Prostate gland (tissue), 2 donors: ENCODE data around the gene RNF113B. TPM values are rescaled to one million over a fixed set of nuclear protein-coding genes. Genes with fewer than 3 reads are reported as not detected.

Source experiments
- DNase-seq: peaks from one replicate; pipeline ENCODE4 v3.0.0-alpha.2; 2019; ENCODE audit warnings: low spot score
- H3K27ac ChIP-seq, 2 donors: fragments of 200-600 bp; sonication (generic); 2 replicates each; pipeline ENCODE4 v1.5.1; 2017 to 2019
- H3K27me3 ChIP-seq: fragments of 200-600 bp; sonication (generic); replicated peaks from 2 replicates; pipeline ENCODE4 v1.5.1; 2019; ENCODE audit not compliant: insufficient read depth
- H3K36me3 ChIP-seq, 2 donors: fragments of 200-600 bp; sonication (generic); 1 replicate in 1 of 2; 2 replicates in 1 of 2; pipeline versions ENCODE4 v1.5.1 to v1.8.1; 2017 to 2019
- H3K4me1 ChIP-seq: fragments of 200-600 bp; sonication (generic); replicated peaks from 2 replicates; pipeline ENCODE4 v1.5.1; 2019
- H3K4me3 ChIP-seq, 2 donors: fragments of 200-600 bp; sonication (generic); 2 replicates each; pipeline ENCODE4 v1.5.1; 2017 to 2019
- H3K9me3 ChIP-seq: fragments of 200-600 bp; sonication (generic); 2 replicates; pipeline ENCODE4 v1.5.1; 2017
- POLR2A ChIP-seq: fragments of 450-650 bp; IDR thresholded peaks from one replicate; pipeline ENCODE4 v1.6.1; 2016; ENCODE audit warnings: antibody characterized with exemption, mild to moderate bottlenecking
- POLR2AphosphoS5 ChIP-seq: sonication (generic); formaldehyde crosslinking; IDR thresholded peaks from one replicate; pipeline ENCODE4 v1.6.1; 2017; ENCODE audit warnings: antibody characterized with exemption
- WGBS: methylation state at CpG from one replicate; pipeline ENCODE4 v1.1.5; 2018; 5-methylcytosine and 5-hydroxymethylcytosine counted together
- intact Hi-C: fragments of 100-400 bp; cut with DNase I; formaldehyde crosslinking; loops from one replicate; pipeline ENCODE4 v1.14.2; 2022
- microRNA-seq: library from miRNA; unstranded; fragments of <30 nt; microRNA quantifications from one replicate; pipeline ENCODE4, GENCODE V29; 2016
- small RNA-seq, 2 donors: library from RNA; depleted of rRNA; stranded (forward); fragments of <200 nt; gene quantifications; one replicate each; pipeline ENCODE3, GENCODE V24; 2016
- total RNA-seq, 2 donors: library from RNA; depleted of rRNA; stranded (reverse); fragments of >200 nt; gene quantifications; one replicate each; pipeline ENCODE4 v1.1.0, GENCODE V29; 2016
- TF ChIP-seq, protein P1 (sequence below), 4 experiments: fragments of 200-600 bp in 2 of 4; fragments of 450-650 bp in 2 of 4; sonication (generic) in 2 of 4; IDR thresholded peaks; 1 replicate in 3 of 4; 2 replicates in 1 of 4; pipeline ENCODE4 v1.5.1; 2016 to 2019; ENCODE audit warnings: antibody characterized with exemption in 4 of 4, mild to moderate bottlenecking in 2 of 4, moderate library complexity in 2 of 4

The RNF113B gene
- total RNA-seq, 2 donors from 2014 or later, result 11.2 TPM; not detected in 1

- Histone ChIP-seq H3K27me3 (no peaks in the 10 kb centered on the region), H3K4me1 (no peaks in the 10 kb centered on the region), H3K36me3 (no peaks in the 10 kb centered on the region), H3K9me3 (no peaks in the 10 kb centered on the region), H3K27ac (no peak overlapping the region), H3K4me3 (no peak overlapping the region)
- WGBS, result 88% methylated on average over 5 of the region's 5 CpGs
- TF ChIP-seq, protein P1, sequence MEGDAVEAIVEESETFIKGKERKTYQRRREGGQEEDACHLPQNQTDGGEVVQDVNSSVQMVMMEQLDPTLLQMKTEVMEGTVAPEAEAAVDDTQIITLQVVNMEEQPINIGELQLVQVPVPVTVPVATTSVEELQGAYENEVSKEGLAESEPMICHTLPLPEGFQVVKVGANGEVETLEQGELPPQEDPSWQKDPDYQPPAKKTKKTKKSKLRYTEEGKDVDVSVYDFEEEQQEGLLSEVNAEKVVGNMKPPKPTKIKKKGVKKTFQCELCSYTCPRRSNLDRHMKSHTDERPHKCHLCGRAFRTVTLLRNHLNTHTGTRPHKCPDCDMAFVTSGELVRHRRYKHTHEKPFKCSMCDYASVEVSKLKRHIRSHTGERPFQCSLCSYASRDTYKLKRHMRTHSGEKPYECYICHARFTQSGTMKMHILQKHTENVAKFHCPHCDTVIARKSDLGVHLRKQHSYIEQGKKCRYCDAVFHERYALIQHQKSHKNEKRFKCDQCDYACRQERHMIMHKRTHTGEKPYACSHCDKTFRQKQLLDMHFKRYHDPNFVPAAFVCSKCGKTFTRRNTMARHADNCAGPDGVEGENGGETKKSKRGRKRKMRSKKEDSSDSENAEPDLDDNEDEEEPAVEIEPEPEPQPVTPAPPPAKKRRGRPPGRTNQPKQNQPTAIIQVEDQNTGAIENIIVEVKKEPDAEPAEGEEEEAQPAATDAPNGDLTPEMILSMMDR (IDR thresholded peaks at IDR 0.05), result no peak
- TF ChIP-seq POLR2AphosphoS5, result no peak
- TF ChIP-seq POLR2A, result no peak
- intact Hi-C loops, result no loop called here
- DNase-seq, result no peak
Measured at GRCh38 chr13:98129059-98129746, 47.9 kb downstream of the RNF113B start.

Small RNA genes lying within 50 kb of the gene (microRNA-seq; reads per million reads assigned to microRNA genes)
- not detected for gene MIR3170

Small RNA genes lying within 50 kb of the gene (small RNA-seq; reads per million reads assigned to genes)
- 0 reads per million in 2 donors for gene MIR3170

Other genes with a start within 250 kb of the RNF113B start
- gene IPO5, start 223.6 kb downstream of the RNF113B start, total RNA-seq, result 100 to 1,000 TPM in 1 of 2 donors, 10 to 100 TPM in 1; 59.4 to 117 TPM
- gene FARP1, start 34.2 kb downstream of the RNF113B start, total RNA-seq, result 10 to 100 TPM; 70.6 to 77.5 TPM